GM12875 (cell line): ENCODE measurements around the gene UNC5B.

Experiments
- H3K4me3 ChIP-seq: one replicate; pipeline ENCODE4 v1.5.1; 2011; ENCODE audit warnings: low read depth, low read length, control low read depth
- TF ChIP-seq, protein P1 (sequence below): IDR thresholded peaks from 2 replicates; pipeline ENCODE4 v1.5.1; 2011; ENCODE audit warnings: low read depth, mild to moderate bottlenecking, control low read depth, inconsistent platforms, low read length, moderate library complexity, borderline replicate concordance; ENCODE audit not compliant: insufficient read depth

The UNC5B gene

DNA sequence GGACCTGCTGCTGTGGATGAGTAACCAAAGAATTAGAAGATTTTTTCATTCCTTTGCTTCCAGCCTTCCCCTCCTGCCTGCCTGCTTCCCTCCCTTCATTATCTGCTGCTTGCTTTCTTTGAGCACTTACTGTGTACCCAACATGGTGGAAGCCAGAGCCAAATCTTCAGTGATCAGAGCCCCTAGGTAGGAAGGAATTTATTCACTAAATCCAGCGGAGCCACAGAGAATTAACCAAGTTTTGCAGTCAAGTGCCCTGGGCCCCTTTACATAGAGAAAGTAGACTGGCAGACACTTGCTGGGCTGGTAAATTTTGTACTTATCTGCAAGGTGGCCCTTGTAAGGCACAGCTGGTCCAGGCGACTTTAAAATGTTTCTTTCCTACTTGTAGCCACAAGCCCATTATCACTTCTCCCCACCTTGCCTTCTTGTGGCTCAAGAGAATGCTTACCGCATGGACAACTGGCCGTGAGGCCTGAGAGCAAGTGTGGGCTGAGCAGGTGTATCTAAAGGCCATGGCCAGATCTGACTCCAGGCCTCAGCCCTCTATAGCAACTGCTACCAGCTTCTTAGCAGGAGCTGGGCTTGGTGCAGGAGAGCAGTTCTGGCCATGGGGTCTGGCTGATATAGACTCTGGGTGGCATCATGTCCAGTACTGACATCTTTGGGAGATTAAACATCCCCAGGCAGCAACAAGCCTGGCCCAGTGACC, 11.1 kb downstream of the UNC5B start:
- TF ChIP-seq, protein P1, sequence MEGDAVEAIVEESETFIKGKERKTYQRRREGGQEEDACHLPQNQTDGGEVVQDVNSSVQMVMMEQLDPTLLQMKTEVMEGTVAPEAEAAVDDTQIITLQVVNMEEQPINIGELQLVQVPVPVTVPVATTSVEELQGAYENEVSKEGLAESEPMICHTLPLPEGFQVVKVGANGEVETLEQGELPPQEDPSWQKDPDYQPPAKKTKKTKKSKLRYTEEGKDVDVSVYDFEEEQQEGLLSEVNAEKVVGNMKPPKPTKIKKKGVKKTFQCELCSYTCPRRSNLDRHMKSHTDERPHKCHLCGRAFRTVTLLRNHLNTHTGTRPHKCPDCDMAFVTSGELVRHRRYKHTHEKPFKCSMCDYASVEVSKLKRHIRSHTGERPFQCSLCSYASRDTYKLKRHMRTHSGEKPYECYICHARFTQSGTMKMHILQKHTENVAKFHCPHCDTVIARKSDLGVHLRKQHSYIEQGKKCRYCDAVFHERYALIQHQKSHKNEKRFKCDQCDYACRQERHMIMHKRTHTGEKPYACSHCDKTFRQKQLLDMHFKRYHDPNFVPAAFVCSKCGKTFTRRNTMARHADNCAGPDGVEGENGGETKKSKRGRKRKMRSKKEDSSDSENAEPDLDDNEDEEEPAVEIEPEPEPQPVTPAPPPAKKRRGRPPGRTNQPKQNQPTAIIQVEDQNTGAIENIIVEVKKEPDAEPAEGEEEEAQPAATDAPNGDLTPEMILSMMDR: no peak
- no peak overlapping the region for H3K4me3 ChIP-seq

- no peak overlapping the region for H3K4me3 ChIP-seq
- TF ChIP-seq, protein P1: no peak
Measured at GRCh38 chr10:71225291-71226058, 13.1 kb downstream of the UNC5B start.

GRCh38 chr10:71228875-71229675, 16.7 kb downstream of the UNC5B start:
- TF ChIP-seq, protein P1: no peak
- H3K4me3 ChIP-seq: no peak overlapping the region

GRCh38 chr10:71229726-71230655, 17.6 kb downstream of the UNC5B start:
- H3K4me3 ChIP-seq: no peak overlapping the region
- TF ChIP-seq, protein P1: no peak

DNA sequence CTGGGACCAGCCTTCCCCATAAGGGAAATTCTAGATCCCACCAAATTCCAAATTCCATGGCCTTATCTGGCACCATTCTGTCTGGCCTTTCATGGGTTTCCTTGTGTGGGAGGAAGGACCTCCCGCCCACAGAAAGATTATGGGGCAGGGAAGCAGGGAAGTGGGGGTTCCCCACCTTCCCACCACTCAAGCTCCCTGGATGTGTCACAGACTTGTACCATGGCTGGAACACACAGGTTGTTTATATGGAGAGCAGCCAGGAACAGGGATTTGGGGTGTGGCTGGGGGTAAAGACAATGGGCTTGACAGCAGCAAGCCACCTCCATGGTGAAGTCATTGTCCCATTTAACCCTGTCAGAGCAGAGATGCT, 18.3 kb downstream of the UNC5B start:
- H3K4me3 ChIP-seq: no peak overlapping the region
- TF ChIP-seq, protein P1: no peak

GRCh38 chr10:71231206-71231605, 18.8 kb downstream of the UNC5B start:
- H3K4me3 ChIP-seq: no peak overlapping the region
- TF ChIP-seq, protein P1: no peak
